NB4 (cell line): ENCODE data around the gene LCN1.
"Not testable (repeated sequence)": the region's sequence is repeated elsewhere in the genome, so short reads cannot be mapped to it uniquely, and the experiment has no call there.

Experiments used
- MYC ChIP-seq: IDR thresholded peaks from 2 replicates; pipeline ENCODE4 v1.6.1; 2011; ENCODE audit warnings: low read depth, low read length
- POLR2A ChIP-seq: IDR thresholded peaks from 2 replicates; pipeline ENCODE4 v1.6.1; 2011; ENCODE audit warnings: mild to moderate bottlenecking; ENCODE audit not compliant: insufficient read length; ENCODE audit errors: extremely low read depth
- TF ChIP-seq, protein P1 (sequence below): IDR thresholded peaks from one replicate; pipeline ENCODE4 v1.5.1; 2012; ENCODE audit warnings: low read depth, low read length
- TF ChIP-seq, protein P2 (sequence below): IDR thresholded peaks from 2 replicates; pipeline ENCODE4 v1.6.1; 2011; ENCODE audit warnings: low read depth, low read length

DNA sequence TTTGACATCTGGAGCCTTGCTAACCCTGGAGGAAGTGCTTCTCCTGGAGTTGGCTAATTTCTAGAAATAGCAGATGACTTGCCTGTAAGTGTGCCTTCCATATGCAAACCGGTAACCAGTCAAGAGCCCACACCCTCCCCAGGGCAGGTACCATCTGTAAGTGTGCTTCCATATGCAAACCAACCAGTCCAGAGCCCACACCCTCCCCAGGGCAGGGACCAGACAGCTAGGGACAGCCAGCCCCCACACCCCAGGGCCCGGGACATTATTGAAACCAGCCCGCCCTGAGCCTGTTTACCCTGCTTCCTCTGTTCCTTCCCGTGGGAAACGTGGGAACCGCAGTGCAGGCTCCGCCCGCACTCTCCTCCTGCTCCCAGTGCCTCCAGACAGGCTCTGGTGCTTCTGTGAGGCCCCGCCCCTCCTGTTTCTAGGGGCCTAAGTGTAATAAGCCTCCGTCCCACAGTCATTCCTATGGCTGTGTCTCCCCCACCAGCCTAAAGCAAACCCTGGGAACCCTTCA is 13.0 kb downstream of the LCN1 start:
- TF ChIP-seq, protein P1, sequence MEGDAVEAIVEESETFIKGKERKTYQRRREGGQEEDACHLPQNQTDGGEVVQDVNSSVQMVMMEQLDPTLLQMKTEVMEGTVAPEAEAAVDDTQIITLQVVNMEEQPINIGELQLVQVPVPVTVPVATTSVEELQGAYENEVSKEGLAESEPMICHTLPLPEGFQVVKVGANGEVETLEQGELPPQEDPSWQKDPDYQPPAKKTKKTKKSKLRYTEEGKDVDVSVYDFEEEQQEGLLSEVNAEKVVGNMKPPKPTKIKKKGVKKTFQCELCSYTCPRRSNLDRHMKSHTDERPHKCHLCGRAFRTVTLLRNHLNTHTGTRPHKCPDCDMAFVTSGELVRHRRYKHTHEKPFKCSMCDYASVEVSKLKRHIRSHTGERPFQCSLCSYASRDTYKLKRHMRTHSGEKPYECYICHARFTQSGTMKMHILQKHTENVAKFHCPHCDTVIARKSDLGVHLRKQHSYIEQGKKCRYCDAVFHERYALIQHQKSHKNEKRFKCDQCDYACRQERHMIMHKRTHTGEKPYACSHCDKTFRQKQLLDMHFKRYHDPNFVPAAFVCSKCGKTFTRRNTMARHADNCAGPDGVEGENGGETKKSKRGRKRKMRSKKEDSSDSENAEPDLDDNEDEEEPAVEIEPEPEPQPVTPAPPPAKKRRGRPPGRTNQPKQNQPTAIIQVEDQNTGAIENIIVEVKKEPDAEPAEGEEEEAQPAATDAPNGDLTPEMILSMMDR, result not testable (repeated sequence)
- not testable (repeated sequence) for TF ChIP-seq POLR2A, MYC
- TF ChIP-seq, protein P2, sequence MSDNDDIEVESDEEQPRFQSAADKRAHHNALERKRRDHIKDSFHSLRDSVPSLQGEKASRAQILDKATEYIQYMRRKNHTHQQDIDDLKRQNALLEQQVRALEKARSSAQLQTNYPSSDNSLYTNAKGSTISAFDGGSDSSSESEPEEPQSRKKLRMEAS, result not testable (repeated sequence)
